Fibroblast of lung (primary cell): ENCODE measurements around the gene GPER1. TPM values are rescaled to one million over a fixed set of nuclear protein-coding genes. Genes with fewer than 3 reads are reported as not detected.

Experiments
- DNase-seq, 2 donors: peaks; one replicate each; pipeline versions ENCODE4 v3.0.0 to v3.0.0-alpha.2; 2010; ENCODE audit warnings: low read depth in 2 of 2
- H2AFZ ChIP-seq: 2 replicates; pipeline ENCODE4 v1.5.1; 2012; ENCODE audit warnings: low read length, control low read depth, inconsistent platforms
- H3K27ac ChIP-seq: 2 replicates; pipeline ENCODE4 v1.5.1; 2011; ENCODE audit warnings: low read length, control low read depth; ENCODE audit not compliant: insufficient read depth
- H3K27me3 ChIP-seq: 2 replicates; pipeline ENCODE4 v1.5.1; 2011; ENCODE audit warnings: mild to moderate bottlenecking, low read length; ENCODE audit not compliant: control insufficient read depth, insufficient read depth
- H3K36me3 ChIP-seq: 2 replicates; pipeline ENCODE4 v1.5.1; 2011; ENCODE audit warnings: low read length; ENCODE audit not compliant: control insufficient read depth, insufficient read depth
- H3K4me1 ChIP-seq: 2 replicates; pipeline ENCODE4 v1.5.1; 2011; ENCODE audit warnings: low read length; ENCODE audit not compliant: control insufficient read depth, insufficient read depth; ENCODE audit errors: extremely low read depth
- H3K4me2 ChIP-seq: 2 replicates; pipeline ENCODE4 v1.5.1; 2011; ENCODE audit warnings: low read length, control low read depth; ENCODE audit not compliant: insufficient read depth; ENCODE audit errors: extremely low read depth
- H3K4me3 ChIP-seq, 4 experiments: fragments of 200-600 bp in 1 of 4; sonication (generic) in 1 of 4; replicated peaks in 1 of 4; 2 replicates each; pipeline ENCODE4 v1.5.1; 2011 to 2016; ENCODE audit warnings: low read length in 4 of 4, low read depth in 3 of 4, mild to moderate bottlenecking in 3 of 4, control low read depth in 2 of 4, inconsistent platforms in 1 of 4, mixed read lengths in 1 of 4; ENCODE audit not compliant: insufficient read depth in 1 of 4; ENCODE audit errors: control extremely low read depth in 1 of 4
- H3K79me2 ChIP-seq: 2 replicates; pipeline ENCODE4 v1.5.1; 2012; ENCODE audit warnings: mild to moderate bottlenecking, low read length, inconsistent platforms; ENCODE audit not compliant: control insufficient read depth, insufficient read depth
- H3K9ac ChIP-seq: 2 replicates; pipeline ENCODE4 v1.5.1; 2011; ENCODE audit warnings: mild to moderate bottlenecking, low read length, control low read depth; ENCODE audit not compliant: insufficient read depth
- H3K9me3 ChIP-seq: 2 replicates; pipeline ENCODE4 v1.5.1; 2012; ENCODE audit warnings: low read depth, low read length; ENCODE audit not compliant: control insufficient read depth, insufficient read depth
- H4K20me1 ChIP-seq: 2 replicates; pipeline ENCODE4 v1.5.1; 2011; ENCODE audit warnings: low read length; ENCODE audit not compliant: control insufficient read depth, insufficient read depth; ENCODE audit errors: extremely low read depth
- EZH2 ChIP-seq: IDR thresholded peaks from 2 replicates; pipeline ENCODE4 v1.5.1; 2012; ENCODE audit warnings: low read length, control low read depth, mild to moderate bottlenecking; ENCODE audit errors: missing control alignments
- polyA plus RNA-seq, 2 donors: library from polyadenylated mRNA; depleted of rRNA in 1 of 2; stranded (reverse) in 1 of 2; unstranded in 1 of 2; fragments of >200 nt; gene quantifications; 2 replicates each; pipeline ENCODE4 v1.2.1, GENCODE V29; 2011 to 2012; ENCODE audit warnings: missing spikeins in 1 of 2
- total RNA-seq: library from RNA; depleted of rRNA; stranded (reverse); fragments of >200 nt; gene quantifications from 2 replicates; pipeline ENCODE4 v1.2.1, GENCODE V29; 2014
- TF ChIP-seq, protein P1 (sequence below), 2 donors: IDR thresholded peaks in 1 of 2; conservative IDR thresholded peaks in 1 of 2; 1 replicate in 1 of 2; 2 replicates in 1 of 2; pipeline ENCODE4 v1.5.1; 2011 to 2012; ENCODE audit warnings: low read length in 2 of 2, control low read depth in 1 of 2, inconsistent platforms in 1 of 2, low read depth in 1 of 2, mild to moderate bottlenecking in 1 of 2

Gene GPER1
- total and polyA plus RNA-seq, 2 donors (not counting 1 experiment from before 2014, with no cell fraction given): 2.0 to 2.3 TPM

DNA sequence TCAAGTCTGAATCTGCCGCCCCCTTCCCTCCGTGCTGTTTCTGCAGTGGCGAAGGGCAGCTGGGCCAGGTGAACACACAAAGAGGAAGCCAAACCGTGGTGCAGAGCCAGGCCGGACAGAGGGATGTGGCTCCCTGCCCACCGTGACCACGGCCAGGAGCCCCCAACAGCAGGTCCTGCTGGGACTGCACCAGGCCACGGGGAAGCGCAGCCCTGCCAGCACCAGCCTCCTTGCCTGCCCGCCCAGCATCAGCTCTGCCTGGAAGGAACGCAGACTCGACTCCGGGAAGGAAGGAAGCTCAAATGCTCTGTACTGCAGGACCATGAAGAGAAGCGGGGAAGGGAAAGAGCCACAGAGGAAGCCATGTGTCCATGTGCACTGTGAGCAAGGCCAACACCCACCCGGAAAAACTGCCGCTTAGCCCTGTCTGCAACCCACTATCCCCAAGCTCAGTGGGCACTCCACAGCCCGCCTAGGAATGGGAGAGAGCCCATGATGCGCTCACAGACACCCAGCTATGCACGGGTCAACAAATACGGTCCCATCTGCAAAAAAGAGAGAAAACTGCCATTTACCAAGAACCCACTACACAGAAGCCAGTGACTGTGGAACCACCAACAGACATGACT lies 19.0 kb downstream of the GPER1 start:
- H3K79me2 ChIP-seq: no peaks in the 10 kb centered on the region
- DNase-seq: no peak
- no peak overlapping the region for H3K27ac ChIP-seq
- H4K20me1 ChIP-seq: no peaks in the 10 kb centered on the region
- no peaks in the 10 kb centered on the region for H3K4me1 ChIP-seq
- no peak for TF ChIP-seq EZH2
- TF ChIP-seq, protein P1, sequence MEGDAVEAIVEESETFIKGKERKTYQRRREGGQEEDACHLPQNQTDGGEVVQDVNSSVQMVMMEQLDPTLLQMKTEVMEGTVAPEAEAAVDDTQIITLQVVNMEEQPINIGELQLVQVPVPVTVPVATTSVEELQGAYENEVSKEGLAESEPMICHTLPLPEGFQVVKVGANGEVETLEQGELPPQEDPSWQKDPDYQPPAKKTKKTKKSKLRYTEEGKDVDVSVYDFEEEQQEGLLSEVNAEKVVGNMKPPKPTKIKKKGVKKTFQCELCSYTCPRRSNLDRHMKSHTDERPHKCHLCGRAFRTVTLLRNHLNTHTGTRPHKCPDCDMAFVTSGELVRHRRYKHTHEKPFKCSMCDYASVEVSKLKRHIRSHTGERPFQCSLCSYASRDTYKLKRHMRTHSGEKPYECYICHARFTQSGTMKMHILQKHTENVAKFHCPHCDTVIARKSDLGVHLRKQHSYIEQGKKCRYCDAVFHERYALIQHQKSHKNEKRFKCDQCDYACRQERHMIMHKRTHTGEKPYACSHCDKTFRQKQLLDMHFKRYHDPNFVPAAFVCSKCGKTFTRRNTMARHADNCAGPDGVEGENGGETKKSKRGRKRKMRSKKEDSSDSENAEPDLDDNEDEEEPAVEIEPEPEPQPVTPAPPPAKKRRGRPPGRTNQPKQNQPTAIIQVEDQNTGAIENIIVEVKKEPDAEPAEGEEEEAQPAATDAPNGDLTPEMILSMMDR (conservative IDR thresholded peaks at IDR 0.05 in 1 of 2, IDR thresholded peaks at IDR 0.05 in 1 of 2; ENCODE audit: low read depth in 1 of 2, low read length in 2 of 2): no peak
- no peak overlapping the region for H3K9ac ChIP-seq
- no peaks in the 10 kb centered on the region for H3K36me3 ChIP-seq
- H3K9me3 ChIP-seq: no peaks in the 10 kb centered on the region
- no peak overlapping the region for H3K4me3 ChIP-seq
- H2AFZ ChIP-seq: no peak overlapping the region
- H3K27me3 ChIP-seq: no peaks in the 10 kb centered on the region
- H3K4me2 ChIP-seq: no peak overlapping the region

- TF ChIP-seq, protein P1 (conservative IDR thresholded peaks at IDR 0.05 in 1 of 2, IDR thresholded peaks at IDR 0.05 in 1 of 2; ENCODE audit: low read depth in 1 of 2, low read length in 2 of 2): no peak
- Histone ChIP-seq H4K20me1 (no peaks in the 10 kb centered on the region), H3K79me2 (no peaks in the 10 kb centered on the region), H3K4me1 (no peaks in the 10 kb centered on the region), H3K9ac (no peak overlapping the region), H3K9me3 (no peaks in the 10 kb centered on the region), H2AFZ (no peak overlapping the region), H3K4me2 (no peak overlapping the region), H3K36me3 (no peaks in the 10 kb centered on the region), H3K4me3 (no peak overlapping the region), H3K27ac (no peak overlapping the region), H3K27me3 (no peaks in the 10 kb centered on the region)
- DNase-seq: no peak
Observed at GRCh38 chr7:1108264-1108920, 20.5 kb downstream of the GPER1 start.

GRCh38 chr7:1109581-1110310 lies 21.8 kb downstream of the GPER1 start:
- Histone ChIP-seq H3K36me3 (no peaks in the 10 kb centered on the region), H3K27ac (no peak overlapping the region), H2AFZ (no peak overlapping the region), H4K20me1 (no peaks in the 10 kb centered on the region), H3K9me3 (no peaks in the 10 kb centered on the region), H3K27me3 (no peaks in the 10 kb centered on the region), H3K4me1 (no peaks in the 10 kb centered on the region), H3K4me2 (no peak overlapping the region), H3K9ac (no peak overlapping the region), H3K4me3 (no peak overlapping the region), H3K79me2 (no peaks in the 10 kb centered on the region)
- TF ChIP-seq EZH2: no peak
- TF ChIP-seq, protein P1 (conservative IDR thresholded peaks at IDR 0.05 in 1 of 2, IDR thresholded peaks at IDR 0.05 in 1 of 2; ENCODE audit: low read depth in 1 of 2, low read length in 2 of 2): no peak
- no peak for DNase-seq
